GM21737 (cell line): ENCODE data around the gene TRIM65.

Source experiments
- ATAC-seq: cut with Tn5 transposase; IDR thresholded peaks from one replicate; pipeline ENCODE4 v1.9.1; 2021; ENCODE audit warnings: mild to moderate bottlenecking, moderate library complexity; ENCODE audit not compliant: unreplicated experiment

Gene TRIM65

GRCh38 chr17:75896415-75897159 is at the start of gene TRIM65:
Gene TRIM65, minus strand, starts transcription at chr17:75896951. Its CDS starts 14 bp downstream, at chr17:75896937.
- peak; percentile 48 for ATAC-seq

- ATAC-seq, result no peak
Measured at GRCh38 chr17:75945211-75945610, 48.5 kb upstream of the TRIM65 start.

GRCh38 chr17:75943491-75943890 is 46.7 kb upstream of the TRIM65 start:
- ATAC-seq, result no peak

GRCh38 chr17:75942473-75942872 is 45.7 kb upstream of the TRIM65 start:
- no peak for ATAC-seq

- ATAC-seq, result no peak
Measured at GRCh38 chr17:75941442-75941819, 44.7 kb upstream of the TRIM65 start.

GRCh38 chr17:75940727-75941441 is 44.1 kb upstream of the TRIM65 start, which contains the start of gene FBF1:
Gene FBF1, minus strand, starts transcription at chr17:75941042. Its CDS starts 2,893 bp downstream, at chr17:75938149.
- ATAC-seq, result peak; percentile 96

- ATAC-seq, result no peak
Measured at GRCh38 chr17:75937652-75938051, 40.9 kb upstream of the TRIM65 start.

- ATAC-seq, result no peak
Measured at GRCh38 chr17:75933808-75934207, 37.1 kb upstream of the TRIM65 start.

- ATAC-seq, result no peak
Measured at GRCh38 chr17:75932852-75933251, 36.1 kb upstream of the TRIM65 start.

- ATAC-seq, result no peak
Measured at GRCh38 chr17:75931062-75931461, 34.3 kb upstream of the TRIM65 start.

- no peak for ATAC-seq
Measured at GRCh38 chr17:75927286-75927922, 30.7 kb upstream of the TRIM65 start.

- ATAC-seq, result no peak
Measured at GRCh38 chr17:75926456-75926855, 29.7 kb upstream of the TRIM65 start.

- no peak for ATAC-seq
Measured at GRCh38 chr17:75925912-75926311, 29.2 kb upstream of the TRIM65 start.

- ATAC-seq, result no peak
Measured at GRCh38 chr17:75925103-75925502, 28.4 kb upstream of the TRIM65 start.

- ATAC-seq, result no peak
Measured at GRCh38 chr17:75922963-75923874, 26.5 kb upstream of the TRIM65 start.

GRCh38 chr17:75922173-75922961 is 25.6 kb upstream of the TRIM65 start:
- no peak for ATAC-seq

GRCh38 chr17:75921596-75921995 is 24.8 kb upstream of the TRIM65 start:
- no peak for ATAC-seq

- ATAC-seq, result no peak
Measured at GRCh38 chr17:75920045-75920560, 23.4 kb upstream of the TRIM65 start.

GRCh38 chr17:75919611-75920010 is 22.9 kb upstream of the TRIM65 start:
- ATAC-seq, result no peak
